ENCODE data around the gene SIPA1L3. TPM values are rescaled to one million over a fixed set of nuclear protein-coding genes. Genes with fewer than 3 reads are reported as not detected.

SIPA1L3 gene
- total RNA-seq, 1 donor from 2014 or later: 63.2 TPM

GRCh38 chr19:38030686-38031422 is 123.8 kb downstream of the SIPA1L3 start:
- Histone ChIP-seq H3K4me1 (peaks cover 28% of the 10 kb centered on the region), H3K27me3 (ENCODE audit: low read depth) (no peaks in the 10 kb centered on the region), H3K9me3 (no peaks in the 10 kb centered on the region), H3K4me3 (no peak overlapping the region), H3K36me3 (peaks cover 16% of the 10 kb centered on the region), H3K27ac (no peak overlapping the region)
- no peak for TF ChIP-seq CTCF (IDR thresholded peaks at IDR 0.05)
- intact Hi-C loops (cut with DNase I): no loop called here
- DNase-seq (no peak), ATAC-seq (no peak)

DNA sequence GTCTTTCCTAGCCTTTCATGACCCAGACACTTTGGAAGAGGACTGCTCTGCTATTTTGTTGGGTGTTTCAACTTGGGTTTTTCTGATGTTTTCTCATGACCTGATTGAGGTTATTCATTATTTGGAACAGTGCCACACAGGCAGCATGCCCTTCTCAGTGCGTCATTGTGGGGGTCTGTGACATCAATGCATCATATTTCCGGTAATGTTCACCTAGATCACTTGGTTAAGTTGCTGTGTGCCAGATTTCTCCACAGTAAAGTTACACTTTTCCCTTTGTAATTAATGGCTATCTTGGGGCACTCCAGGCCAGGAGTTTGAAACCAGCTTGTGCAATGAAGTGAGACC is 124.4 kb downstream of the SIPA1L3 start:
- H3K4me1 ChIP-seq: peaks cover 34% of the 10 kb centered on the region
- ATAC-seq: no peak
- no peaks in the 10 kb centered on the region for H3K9me3 ChIP-seq

GRCh38 chr19:38032151-38032550 is 125.1 kb downstream of the SIPA1L3 start:
- intact Hi-C loops (cut with DNase I): no loop called here
- TF ChIP-seq CTCF (IDR thresholded peaks at IDR 0.05): no peak
- no peak for ATAC-seq
- no peaks in the 10 kb centered on the region for H3K27me3 ChIP-seq (ENCODE audit: low read depth)
- no peak overlapping the region for H3K27ac ChIP-seq
- H3K4me3 ChIP-seq: no peak overlapping the region
- peaks cover 16% of the 10 kb centered on the region for H3K36me3 ChIP-seq
- H3K9me3 ChIP-seq: no peaks in the 10 kb centered on the region
- no peak for DNase-seq
- H3K4me1 ChIP-seq: peaks cover 41% of the 10 kb centered on the region

More for the DNA sequence above, 124.4 kb downstream of the SIPA1L3 start:
- TF ChIP-seq CTCF (IDR thresholded peaks at IDR 0.05): no peak
- DNase-seq: no peak
- no peaks in the 10 kb centered on the region for H3K27me3 ChIP-seq (ENCODE audit: low read depth)
- peaks cover 16% of the 10 kb centered on the region for H3K36me3 ChIP-seq
- H3K4me3 ChIP-seq: no peak overlapping the region
- intact Hi-C loops (cut with DNase I): no loop called here
- H3K27ac ChIP-seq: no peak overlapping the region

DNA sequence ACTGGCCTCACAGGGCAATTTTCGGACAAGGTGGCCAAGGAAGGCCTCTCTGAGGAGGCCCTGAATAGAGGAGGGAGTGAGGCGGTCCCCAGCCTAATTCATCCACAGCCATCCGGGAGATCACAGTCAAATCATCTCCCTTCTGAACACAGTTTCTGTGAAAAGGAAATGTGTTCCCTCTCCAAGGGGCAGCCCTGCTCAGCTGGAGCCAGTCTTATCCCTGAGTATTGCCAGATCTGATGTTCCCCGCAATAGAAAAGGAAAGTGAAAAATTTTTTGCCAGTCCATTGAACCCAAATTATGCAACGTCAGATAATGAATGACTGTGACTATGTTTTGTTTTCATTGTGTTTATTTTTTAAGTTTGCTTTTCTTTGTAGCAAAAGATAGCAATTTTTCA is 125.9 kb downstream of the SIPA1L3 start:
- ATAC-seq (no peak), DNase-seq (no peak)
- peaks cover 44% of the 10 kb centered on the region for H3K4me1 ChIP-seq
- H3K27me3 ChIP-seq (ENCODE audit: low read depth): no peaks in the 10 kb centered on the region
- no peak overlapping the region for H3K4me3 ChIP-seq
- H3K36me3 ChIP-seq: peaks cover 16% of the 10 kb centered on the region
- no peak for TF ChIP-seq CTCF (IDR thresholded peaks at IDR 0.05)
- intact Hi-C loops (cut with DNase I): no loop called here
- H3K9me3 ChIP-seq: no peaks in the 10 kb centered on the region
- peak overlapping the region; percentile 9 for H3K27ac ChIP-seq

GRCh38 chr19:38033658-38034491 is 126.9 kb downstream of the SIPA1L3 start:
- peak; percentile 38 to 44 for ATAC-seq

More at GRCh38 chr19:38033658-38034491, 126.9 kb downstream of the SIPA1L3 start:
- DNase-seq: no peak
- intact Hi-C loops (cut with DNase I): no loop called here
- no peak for TF ChIP-seq CTCF (IDR thresholded peaks at IDR 0.05)
- H3K4me3 ChIP-seq: no peak overlapping the region
- peaks cover 16% of the 10 kb centered on the region for H3K36me3 ChIP-seq
- H3K4me1 ChIP-seq: peaks cover 44% of the 10 kb centered on the region
- no peaks in the 10 kb centered on the region for H3K27me3 ChIP-seq (ENCODE audit: low read depth)
- H3K9me3 ChIP-seq: no peaks in the 10 kb centered on the region
- no peak overlapping the region for H3K27ac ChIP-seq
